GM12878 (cell line): Measurements from ENCODE around the gene STPG3. TPM values are rescaled to one million over a fixed set of nuclear protein-coding genes. Genes with fewer than 3 reads are reported as not detected.

Experiments used
- CBX3 ChIP-seq: fragments of 200-600 bp; sonication (generic); IDR thresholded peaks from 2 replicates; pipeline ENCODE4 v1.6.1; 2016; ENCODE audit warnings: low read depth, borderline replicate concordance
- CEBPZ ChIP-seq: fragments of 150-350 bp; IDR thresholded peaks from 2 replicates; pipeline ENCODE4 v1.6.1; 2016; ENCODE audit warnings: low read depth, low read length
- CREM ChIP-seq: IDR thresholded peaks from 2 replicates; pipeline ENCODE4 v1.6.1; 2014; ENCODE audit warnings: antibody characterized with exemption, low read depth
- GATAD2B ChIP-seq: fragments of 450-650 bp; conservative IDR thresholded peaks from 2 replicates; pipeline ENCODE4 v1.6.1; 2017; ENCODE audit warnings: low read depth, mild to moderate bottlenecking, moderate library complexity
- IKZF1 ChIP-seq: fragments of 450-650 bp; conservative IDR thresholded peaks from 2 replicates; pipeline ENCODE4 v1.6.1; 2017; ENCODE audit warnings: antibody characterized with exemption, mild to moderate bottlenecking
- IRF3 ChIP-seq: fragments of 450-650 bp; IDR thresholded peaks from 2 replicates; pipeline ENCODE4 v1.6.1; 2014; ENCODE audit warnings: mild to moderate bottlenecking
- MAX ChIP-seq: IDR thresholded peaks from 2 replicates; pipeline ENCODE4 v1.6.1; 2012; ENCODE audit warnings: low read depth, low read length, improper control_type of control experiment
- MTA3 ChIP-seq: IDR thresholded peaks from 2 replicates; pipeline ENCODE4 v1.6.1; 2012; ENCODE audit warnings: low read length, inconsistent platforms, borderline replicate concordance
- NFYA ChIP-seq: IDR thresholded peaks from 2 replicates; pipeline ENCODE4 v1.6.1; 2011; ENCODE audit warnings: low read depth, mild to moderate bottlenecking, low read length, improper control_type of control experiment, borderline replicate concordance
- NKRF ChIP-seq: fragments of 450-650 bp; conservative IDR thresholded peaks from 2 replicates; pipeline ENCODE4 v1.6.1; 2017; ENCODE audit warnings: mild to moderate bottlenecking, moderate library complexity
- NR2C1 ChIP-seq: fragments of 450-650 bp; IDR thresholded peaks from 2 replicates; pipeline ENCODE4 v1.6.1; 2017; ENCODE audit warnings: antibody characterized with exemption, mild to moderate bottlenecking, moderate library complexity
- NR2C2 ChIP-seq: IDR thresholded peaks from 2 replicates; pipeline ENCODE4 v1.6.1; 2011; ENCODE audit warnings: borderline replicate concordance, low read depth; ENCODE audit not compliant: control insufficient read depth, insufficient read length
- PAX5 ChIP-seq: IDR thresholded peaks from 2 replicates; pipeline ENCODE4 v1.6.1; 2011; ENCODE audit warnings: low read depth, low read length, borderline replicate concordance
- POLR2AphosphoS2 ChIP-seq: IDR thresholded peaks from 2 replicates; pipeline ENCODE4 v1.6.1; 2011; ENCODE audit warnings: low read depth, mild to moderate bottlenecking, low read length, improper control_type of control experiment, moderate library complexity
- SIN3A ChIP-seq: IDR thresholded peaks from 2 replicates; pipeline ENCODE4 v1.6.1; 2012; ENCODE audit warnings: low read depth, low read length, improper control_type of control experiment
- SMAD5 ChIP-seq: IDR thresholded peaks from 2 replicates; pipeline ENCODE4 v1.6.1; 2016; ENCODE audit warnings: antibody characterized with exemption, low read depth
- SREBF1 ChIP-seq: IDR thresholded peaks from 2 replicates; pipeline ENCODE4 v1.6.1; 2012; ENCODE audit warnings: mild to moderate bottlenecking, low read length
- TBL1XR1 ChIP-seq: IDR thresholded peaks from 2 replicates; pipeline ENCODE4 v1.6.1; 2012; ENCODE audit warnings: low read depth, low read length, improper control_type of control experiment
- TCF3 ChIP-seq: IDR thresholded peaks from 2 replicates; pipeline ENCODE4 v1.6.1; 2012; ENCODE audit warnings: low read depth, mild to moderate bottlenecking, low read length, borderline replicate concordance; ENCODE audit not compliant: insufficient read depth
- ZNF384 ChIP-seq: IDR thresholded peaks from 2 replicates; pipeline ENCODE4 v1.6.1; 2012; ENCODE audit warnings: low read depth, mild to moderate bottlenecking, low read length, improper control_type of control experiment, borderline replicate concordance
- ZSCAN29 ChIP-seq: fragments of 450-650 bp; IDR thresholded peaks from 2 replicates; pipeline ENCODE4 v1.6.1; 2017; ENCODE audit warnings: mild to moderate bottlenecking, moderate library complexity
- polyA plus RNA-seq, 11 experiments: library from polyadenylated mRNA; depleted of rRNA in 4 of 11; unstranded in 6 of 11; stranded (reverse) in 5 of 11; fragments of >200 nt; fragmentation: Nextera tagmentation in 4 of 11; fragmentation: Illumina TruSeq in 1 of 11; extraction: Ambion mirVana in 4 of 11; extraction: Trizol in 1 of 11; gene quantifications; 1 replicate in 1 of 11; 2 replicates in 10 of 11; pipeline versions ENCODE4 v1.2.1 to v1.2.3, GENCODE V29; 2011 to 2016; ENCODE audit warnings: inconsistent platforms in 2 of 11, missing spikeins in 2 of 11, low read depth in 1 of 11
- total RNA-seq, 4 experiments: library from RNA; depleted of rRNA in 3 of 4; stranded (reverse); fragments of >200 nt in 3 of 4; fragmentation: Illumina TruSeq in 1 of 4; extraction: Trizol in 1 of 4; gene quantifications; 2 replicates each; pipeline versions ENCODE4 v1.2.1 to v1.2.3, GENCODE V29; 2013 to 2021

STPG3 gene
- total and polyA plus RNA-seq, 10 of the 15 experiments (the other 5 are each of a cell fraction or from before 2014, with no cell fraction given) = not detected

GRCh38 chr9:137254624-137255447 is 3.8 kb downstream of the STPG3 start, which contains the start of gene NELFB (continued):
- TF ChIP-seq IKZF1 (peak; percentile 98), SIN3A (peak; percentile 83), IRF3 (peak; percentile 55; the same call in 1 of the 2 replicates), PAX5 (peak; percentile 26; the same call in 1 of the 2 replicates), NFYA (no peak), ZNF384 (no peak), MTA3 (no peak), SMAD5 (no peak), CEBPZ (no peak), NR2C2 (no peak), CBX3 (no peak), NKRF (peak; percentile 78), ZSCAN29 (peak; percentile 85), GATAD2B (peak; percentile 93), TCF3 (peak; percentile 79), SREBF1 (0 out of 2 replicates have a peak, but pooled peaks have one; percentile 37), NR2C1 (peak; percentile 76), TBL1XR1 (peak; percentile 73; the same call in 1 of the 2 replicates), MAX (peak; percentile 71), POLR2AphosphoS2 (peak; percentile 70), CREM (no peak)
